Pericardium fibroblast (primary cell): ENCODE data around the gene PKP1. TPM values are rescaled to one million over a fixed set of nuclear protein-coding genes. Genes with fewer than 3 reads are reported as not detected.

Experiments used
- total RNA-seq: library from RNA; depleted of rRNA; stranded (reverse); fragments of >200 nt; gene quantifications from 2 replicates; pipeline ENCODE4 v1.2.3, GENCODE V29; 2015

Gene PKP1, protein sequence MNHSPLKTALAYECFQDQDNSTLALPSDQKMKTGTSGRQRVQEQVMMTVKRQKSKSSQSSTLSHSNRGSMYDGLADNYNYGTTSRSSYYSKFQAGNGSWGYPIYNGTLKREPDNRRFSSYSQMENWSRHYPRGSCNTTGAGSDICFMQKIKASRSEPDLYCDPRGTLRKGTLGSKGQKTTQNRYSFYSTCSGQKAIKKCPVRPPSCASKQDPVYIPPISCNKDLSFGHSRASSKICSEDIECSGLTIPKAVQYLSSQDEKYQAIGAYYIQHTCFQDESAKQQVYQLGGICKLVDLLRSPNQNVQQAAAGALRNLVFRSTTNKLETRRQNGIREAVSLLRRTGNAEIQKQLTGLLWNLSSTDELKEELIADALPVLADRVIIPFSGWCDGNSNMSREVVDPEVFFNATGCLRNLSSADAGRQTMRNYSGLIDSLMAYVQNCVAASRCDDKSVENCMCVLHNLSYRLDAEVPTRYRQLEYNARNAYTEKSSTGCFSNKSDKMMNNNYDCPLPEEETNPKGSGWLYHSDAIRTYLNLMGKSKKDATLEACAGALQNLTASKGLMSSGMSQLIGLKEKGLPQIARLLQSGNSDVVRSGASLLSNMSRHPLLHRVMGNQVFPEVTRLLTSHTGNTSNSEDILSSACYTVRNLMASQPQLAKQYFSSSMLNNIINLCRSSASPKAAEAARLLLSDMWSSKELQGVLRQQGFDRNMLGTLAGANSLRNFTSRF
- total RNA-seq: not detected in 2 replicates

DNA sequence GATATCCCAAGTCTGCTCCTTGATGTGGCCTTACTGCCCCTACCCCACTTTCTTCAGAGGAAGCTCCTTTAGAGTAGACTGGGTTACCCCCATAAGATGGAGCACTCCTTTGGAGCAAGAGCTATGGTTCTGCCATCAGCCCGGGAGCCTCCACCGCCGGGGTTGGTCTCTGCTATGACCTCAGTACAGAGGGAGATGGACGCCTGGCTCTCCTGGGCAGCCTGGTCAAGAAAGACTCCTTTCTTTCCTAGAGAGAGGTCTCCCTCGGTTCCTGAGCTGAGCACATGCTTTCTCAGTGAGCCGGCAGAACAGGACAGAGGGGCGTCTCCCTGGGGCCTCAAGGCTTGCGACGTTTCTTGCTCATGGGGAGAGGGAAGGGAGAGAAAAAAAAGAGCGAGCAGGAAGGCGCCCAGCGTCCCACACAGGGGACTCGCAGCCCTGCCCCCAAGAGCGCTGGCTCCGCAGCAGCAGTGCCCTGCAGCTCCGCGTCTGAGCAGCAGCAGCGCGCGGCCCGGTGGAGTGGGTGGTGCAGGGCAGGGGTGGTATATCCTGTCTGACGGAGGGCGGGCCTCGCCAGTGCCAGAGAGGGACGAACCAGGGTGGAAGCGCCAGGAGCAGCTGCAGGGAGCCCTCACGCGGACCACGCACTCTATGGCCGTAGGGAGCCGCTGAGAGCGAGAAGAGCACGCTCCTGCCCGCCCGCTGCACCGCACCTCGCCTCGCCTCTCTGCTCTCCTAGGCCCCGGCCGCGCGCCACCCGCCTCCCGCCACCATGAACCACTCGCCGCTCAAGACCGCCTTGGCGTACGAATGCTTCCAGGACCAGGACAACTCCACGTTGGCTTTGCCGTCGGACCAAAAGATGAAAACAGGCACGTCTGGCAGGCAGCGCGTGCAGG lies at the start of gene PKP1:
PKP1 (plus strand) TSS at position 576 of the 899 bp plus-strand sequence; CDS start at position 773, 197 bp downstream.

DNA sequence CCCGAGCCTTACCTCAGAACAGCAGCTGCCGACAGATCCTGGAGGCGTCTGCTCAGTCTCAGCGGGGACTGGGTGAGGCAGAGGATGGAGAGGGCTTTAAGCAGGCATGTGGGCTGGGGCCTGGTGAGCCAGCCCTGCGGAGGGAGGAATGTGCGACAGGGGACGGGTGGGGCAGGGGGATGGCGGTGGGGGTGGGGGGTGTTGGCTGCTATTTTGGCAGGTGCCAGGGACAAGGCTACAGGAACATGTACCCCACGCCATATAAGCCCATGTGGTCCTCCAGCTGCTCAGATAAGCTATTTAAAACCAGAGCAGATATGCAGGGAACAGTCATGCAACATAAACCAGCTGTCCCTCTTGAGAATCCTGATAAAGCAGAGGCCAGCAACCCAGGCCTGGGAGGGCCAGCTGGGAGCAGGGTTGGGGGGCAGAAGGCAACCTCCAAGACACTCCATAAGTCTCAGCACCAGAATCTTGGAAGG lies 94.3 kb downstream of the PKP1 start, which contains the start of gene TNNT2:
TNNT2 (minus strand) TSS at position 70 of the 482 bp plus-strand sequence. CDS start 4,426 bp downstream, outside the sequence.

Other genes with a start within 250 kb of the PKP1 start
- gene CACNA1S, start 171.1 kb upstream of the PKP1 start, total RNA-seq: 0.94 TPM in 1 of 2 replicates, not detected in the other
- gene ASCL5, start 156.3 kb upstream of the PKP1 start, total RNA-seq: not detected in 2 replicates
- 80.6 and 104 TPM in 2 replicates for gene TMEM9, start 129.0 kb upstream of the PKP1 start, total RNA-seq
- gene IGFN1, start 92.7 kb upstream of the PKP1 start, total RNA-seq: not detected in 2 replicates
- gene TNNT2, start 94.2 kb downstream of the PKP1 start, total RNA-seq: 16.0 and 21.7 TPM in 2 replicates
- 8.6 TPM in 1 of 2 replicates, not detected in the other for gene LAD1, start 115.8 kb downstream of the PKP1 start, total RNA-seq
- gene TNNI1, start 138.2 kb downstream of the PKP1 start, total RNA-seq: 0.23 and 31.5 TPM in 2 replicates
- gene PHLDA3, start 185.7 kb downstream of the PKP1 start, total RNA-seq: 34.0 and 82.1 TPM in 2 replicates
- 129 and 608 TPM in 2 replicates for gene CSRP1, start 223.6 kb downstream of the PKP1 start, total RNA-seq